Tibial nerve (tissue), 4 donors: ENCODE measurements around the gene MAP3K21. TPM values are rescaled to one million over a fixed set of nuclear protein-coding genes. Genes with fewer than 3 reads are reported as not detected.
A peak's percentile ranks its signal among the peaks of the same experiment; 100 is the strongest.

Experiments used
- DNase-seq, 2 donors: peaks; one replicate each; pipeline ENCODE4 v3.0.0-alpha.2; 2019; ENCODE audit warnings: low spot score in 2 of 2
- H3K27ac ChIP-seq, 4 donors: fragments of 200-600 bp; sonication (generic) in 3 of 4; one replicate each; pipeline ENCODE4 v1.5.1; 2017 to 2019; ENCODE audit warnings: mild to moderate bottlenecking in 1 of 4
- H3K27me3 ChIP-seq, 2 donors: fragments of 200-600 bp; sonication (generic) in 1 of 2; one replicate each; pipeline versions ENCODE4 v1.5.1 to v1.6.0; 2017 to 2019
- H3K36me3 ChIP-seq, 3 donors: fragments of 200-600 bp; sonication (generic); one replicate each; pipeline ENCODE4 v1.5.1; 2018 to 2019
- H3K4me1 ChIP-seq, 4 donors: fragments of 200-600 bp; sonication (generic) in 3 of 4; one replicate each; pipeline ENCODE4 v1.5.1; 2017 to 2019
- H3K4me3 ChIP-seq, 4 donors: fragments of 200-600 bp; sonication (generic) in 3 of 4; one replicate each; pipeline ENCODE4 v1.5.1; 2017 to 2019; ENCODE audit warnings: mild to moderate bottlenecking in 1 of 4, moderate library complexity in 1 of 4
- H3K9me3 ChIP-seq, 4 donors: fragments of 200-600 bp; sonication (generic) in 3 of 4; one replicate each; pipeline ENCODE4 v1.5.1; 2017 to 2019
- CTCF ChIP-seq, 5 experiments: fragments of 200-600 bp in 3 of 5; fragments of 450-650 bp in 2 of 5; sonication (generic) in 3 of 5; IDR thresholded peaks; one replicate each; pipeline ENCODE4 v1.5.1; 2016 to 2019; ENCODE audit warnings: antibody characterized with exemption in 5 of 5, mild to moderate bottlenecking in 3 of 5, moderate library complexity in 2 of 5
- EP300 ChIP-seq, 2 donors: sonication (generic); formaldehyde crosslinking; IDR thresholded peaks; one replicate each; pipeline ENCODE4 v1.6.1; 2017; ENCODE audit warnings: antibody characterized with exemption in 2 of 2, mild to moderate bottlenecking in 1 of 2
- POLR2A ChIP-seq, 2 donors: fragments of 450-650 bp; IDR thresholded peaks; one replicate each; pipeline ENCODE4 v1.6.1; 2017; ENCODE audit warnings: antibody characterized with exemption in 2 of 2, mild to moderate bottlenecking in 2 of 2, moderate library complexity in 2 of 2
- WGBS, 2 donors: methylation state at CpG; one replicate each; pipeline ENCODE4 v1.1.5; 2018; 5-methylcytosine and 5-hydroxymethylcytosine counted together
- total RNA-seq, 4 donors: library from RNA; depleted of rRNA; stranded (reverse); fragments of >200 nt; gene quantifications; one replicate each; pipeline ENCODE4 v1.1.0, GENCODE V29; 2016

Gene MAP3K21
- total RNA-seq = 1 to 10 TPM; 1.1 to 3.3 (median 1.8) TPM

- Histone ChIP-seq H3K27ac (peak within 1 kb of the TSS in 2 of 4 donors; percentile 47 to 76), H3K4me3 (peak within 1 kb of the TSS; percentile 41 to 67 (median 57)), H3K9me3 (no peaks in the 10 kb centered on the region), H3K27me3 (peaks cover 0 to 23% of the 10 kb centered on the region in 2 donors), H3K36me3 (no peaks in the 10 kb centered on the region), H3K4me1 (peaks cover 0 to 26% (median 4%) of the 10 kb centered on the region in 4 donors)
- 1% methylated on average over 33 to 37 of the region's 68 CpGs for WGBS, 2 donors
- TF ChIP-seq POLR2A (IDR thresholded peaks at IDR 0.05) (no peak), EP300 (IDR thresholded peaks at IDR 0.05) (no peak), CTCF (IDR thresholded peaks at IDR 0.05) (no peak)
- DNase-seq = no peak
These were observed at the start of gene MAP3K21 for GRCh38 chr1:233327651-233328141. TSS of gene MAP3K21 (plus strand) at chr1:233327724. CDS start at chr1:233328029, 305 bp downstream.

GRCh38 chr1:233278631-233279030, 48.9 kb upstream of the MAP3K21 start:
- Histone ChIP-seq H3K4me1 (no peaks in the 10 kb centered on the region), H3K27me3 (no peaks in the 10 kb centered on the region), H3K27ac (no peak overlapping the region), H3K9me3 (peaks cover 0 to 3% (median 0%) of the 10 kb centered on the region in 4 donors), H3K36me3 (no peaks in the 10 kb centered on the region), H3K4me3 (no peak overlapping the region)
- TF ChIP-seq CTCF (IDR thresholded peaks at IDR 0.05) = no peak
- TF ChIP-seq EP300 (IDR thresholded peaks at IDR 0.05) = no peak
- no peak for TF ChIP-seq POLR2A (IDR thresholded peaks at IDR 0.05)
- DNase-seq = no peak
- WGBS, 2 donors = 82 to 100% methylated on average over 1 of the region's 1 CpG

- 93 to 95% methylated on average over 2 of the region's 2 CpGs for WGBS, 2 donors
- H3K9me3 ChIP-seq = peaks cover 0 to 3% (median 0%) of the 10 kb centered on the region in 4 donors
- no peaks in the 10 kb centered on the region for H3K36me3 ChIP-seq
- H3K27me3 ChIP-seq = no peaks in the 10 kb centered on the region
- H3K4me3 ChIP-seq = no peak overlapping the region
- no peaks in the 10 kb centered on the region for H3K4me1 ChIP-seq
- H3K27ac ChIP-seq = no peak overlapping the region
- no peak for DNase-seq
- TF ChIP-seq POLR2A (IDR thresholded peaks at IDR 0.05) (no peak), EP300 (IDR thresholded peaks at IDR 0.05) (no peak), CTCF (IDR thresholded peaks at IDR 0.05) (no peak)
These were observed 47.6 kb upstream of the MAP3K21 start for GRCh38 chr1:233279971-233280370.

GRCh38 chr1:233281711-233282581, 45.6 kb upstream of the MAP3K21 start:
- Histone ChIP-seq H3K9me3 (peaks cover 0 to 3% (median 0%) of the 10 kb centered on the region in 4 donors), H3K27me3 (no peaks in the 10 kb centered on the region), H3K36me3 (no peaks in the 10 kb centered on the region), H3K4me1 (no peaks in the 10 kb centered on the region), H3K4me3 (no peak overlapping the region), H3K27ac (no peak overlapping the region)
- no peak for DNase-seq
- no peak for TF ChIP-seq CTCF (IDR thresholded peaks at IDR 0.05)
- TF ChIP-seq POLR2A (IDR thresholded peaks at IDR 0.05) = no peak
- TF ChIP-seq EP300 (IDR thresholded peaks at IDR 0.05) = no peak
- WGBS, 2 donors = 66% methylated on average over 8 of the region's 8 CpGs

- no peak for TF ChIP-seq POLR2A (IDR thresholded peaks at IDR 0.05)
- TF ChIP-seq EP300 (IDR thresholded peaks at IDR 0.05) = no peak
- TF ChIP-seq CTCF (IDR thresholded peaks at IDR 0.05) = no peak
- Histone ChIP-seq H3K4me1 (no peaks in the 10 kb centered on the region), H3K27ac (no peak overlapping the region), H3K4me3 (no peak overlapping the region), H3K9me3 (peaks cover 0 to 3% (median 0%) of the 10 kb centered on the region in 4 donors), H3K27me3 (no peaks in the 10 kb centered on the region), H3K36me3 (no peaks in the 10 kb centered on the region)
- no peak for DNase-seq
- 94 to 98% methylated on average over 3 of the region's 3 CpGs for WGBS, 2 donors
These were observed 45.0 kb upstream of the MAP3K21 start for GRCh38 chr1:233282582-233282886.
